GM12891 (cell line): Measurements from ENCODE around the gene CD81.

Experiments used
- POLR2A ChIP-seq: IDR thresholded peaks from 2 replicates; pipeline ENCODE4 v1.6.1; 2011; ENCODE audit warnings: low read depth, low read length, control low read depth
- POLR2AphosphoS5 ChIP-seq: IDR thresholded peaks from 2 replicates; pipeline ENCODE4 v1.6.1; 2011; ENCODE audit warnings: low read depth, low read length, control low read depth
- POU2F2 ChIP-seq: IDR thresholded peaks from 2 replicates; pipeline ENCODE4 v1.6.1; 2011; ENCODE audit warnings: low read depth, mild to moderate bottlenecking, control low read depth, low read length, moderate library complexity

DNA sequence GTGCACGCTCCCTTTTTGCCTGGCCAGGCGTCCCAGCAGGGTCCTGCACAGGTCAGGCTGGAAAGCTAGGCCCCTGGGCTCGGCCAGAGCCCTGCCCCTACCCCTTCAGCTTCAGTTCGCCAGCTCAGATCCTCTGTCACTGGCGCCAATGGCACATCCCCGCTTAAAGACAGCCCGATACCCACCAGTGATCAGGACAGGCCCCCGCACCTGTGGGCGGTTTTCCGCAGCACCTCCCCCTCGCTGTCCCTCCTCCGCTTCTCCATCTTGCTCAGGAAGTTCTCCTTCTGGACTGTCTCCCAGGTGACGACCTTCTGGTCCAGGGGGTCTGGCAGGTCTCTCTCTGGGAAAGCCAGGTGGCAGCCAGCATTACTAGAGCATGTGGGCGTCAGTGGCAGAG is 29.3 kb downstream of the CD81 start:
- TF ChIP-seq POLR2A (no peak), POU2F2 (no peak), POLR2AphosphoS5 (no peak)
